Keratinocyte (primary cell): Measurements from ENCODE around the gene PRKN. TPM values are rescaled to one million over a fixed set of nuclear protein-coding genes. Genes with fewer than 3 reads are reported as not detected.
A peak's percentile ranks its signal among the peaks of the same experiment; 100 is the strongest.

ENCODE experiments used
- DNase-seq: peaks from one replicate; pipeline ENCODE4 v3.0.0-alpha.2; 2011; ENCODE audit warnings: low read depth, missing footprints, low spot score
- FAIRE-seq: peaks from 2 replicates; lab custom pipeline; 2011; peaks lifted over from hg19 to GRCh38; lab: Jason Lieb, UNC
- H2AFZ ChIP-seq: 2 replicates; pipeline ENCODE4 v1.6.0; 2012; ENCODE audit warnings: low read length, control low read depth, inconsistent platforms; ENCODE audit not compliant: control insufficient read depth
- H3K27ac ChIP-seq: 2 replicates; pipeline ENCODE4 v1.5.1; 2011; ENCODE audit warnings: low read length; ENCODE audit not compliant: control insufficient read depth, insufficient read depth
- H3K27me3 ChIP-seq: 3 replicates; pipeline ENCODE4 v1.6.0; 2011; ENCODE audit warnings: low read length; ENCODE audit not compliant: control insufficient read depth, insufficient read depth; ENCODE audit errors: extremely low read depth
- H3K36me3 ChIP-seq, 2 experiments: 2 replicates in 1 of 2; 3 replicates in 1 of 2; pipeline ENCODE4 v1.5.1; 2011; ENCODE audit warnings: low read length in 2 of 2, mild to moderate bottlenecking in 1 of 2; ENCODE audit not compliant: control insufficient read depth in 2 of 2, insufficient read depth in 2 of 2; ENCODE audit errors: extremely low read depth in 1 of 2
- H3K4me1 ChIP-seq: 3 replicates; pipeline ENCODE4 v1.5.1; 2011; ENCODE audit warnings: low read length; ENCODE audit not compliant: control insufficient read depth, insufficient read depth; ENCODE audit errors: extremely low read depth
- H3K4me2 ChIP-seq: 3 replicates; pipeline ENCODE4 v1.6.0; 2011; ENCODE audit warnings: low read depth, low read length; ENCODE audit not compliant: control insufficient read depth, insufficient read depth; ENCODE audit errors: extremely low read depth
- H3K4me3 ChIP-seq, 3 experiments: fragments of 200-600 bp in 1 of 3; sonication (generic) in 1 of 3; 2 replicates in 2 of 3; 3 replicates in 1 of 3; pipeline ENCODE4 v1.5.1; 2011 to 2016; ENCODE audit warnings: low read length in 3 of 3, mild to moderate bottlenecking in 3 of 3, control low read depth in 2 of 3, inconsistent platforms in 1 of 3, low read depth in 1 of 3, mixed read lengths in 1 of 3, mixed run types in 1 of 3, moderate library complexity in 1 of 3; ENCODE audit not compliant: control insufficient read depth in 2 of 3, insufficient read depth in 2 of 3; ENCODE audit errors: extremely low read depth in 1 of 3
- H3K79me2 ChIP-seq: 2 replicates; pipeline ENCODE4 v1.6.0; 2012; ENCODE audit warnings: low read length; ENCODE audit not compliant: control insufficient read depth, insufficient read depth
- H3K9ac ChIP-seq: 3 replicates; pipeline ENCODE4 v1.6.0; 2011; ENCODE audit warnings: low read length; ENCODE audit not compliant: control insufficient read depth, insufficient read depth; ENCODE audit errors: extremely low read depth
- H3K9me1 ChIP-seq: 3 replicates; pipeline ENCODE4 v1.6.0; 2011; ENCODE audit warnings: low read length; ENCODE audit not compliant: control insufficient read depth, insufficient read depth; ENCODE audit errors: extremely low read depth
- H3K9me3 ChIP-seq: 2 replicates; pipeline ENCODE4 v1.5.1; 2012; ENCODE audit warnings: low read depth, low read length; ENCODE audit not compliant: control insufficient read depth
- H4K20me1 ChIP-seq: 3 replicates; pipeline ENCODE4 v1.6.0; 2011; ENCODE audit warnings: low read length; ENCODE audit not compliant: control insufficient read depth, insufficient read depth; ENCODE audit errors: extremely low read depth
- EZH2 ChIP-seq: IDR thresholded peaks from one replicate; pipeline ENCODE4 v1.6.1; 2012; ENCODE audit warnings: inconsistent platforms, mild to moderate bottlenecking, low read length, moderate library complexity
- dilution Hi-C: fragments of 300-500 bp; cut with MboI; formaldehyde crosslinking; loops from one replicate; pipeline ENCODE4 v1.7.0; 2020; ENCODE audit warnings: low sequenced_read_pairs; ENCODE audit not compliant: extremely low pct_ligation_motif_present
- polyA plus RNA-seq, 5 experiments: library from polyadenylated mRNA; depleted of rRNA in 3 of 5; stranded (reverse) in 3 of 5; stranded (forward) in 1 of 5; unstranded in 1 of 5; fragments of >200 nt; gene quantifications; 1 replicate in 1 of 5; 2 replicates in 3 of 5; 3 replicates in 1 of 5; pipeline versions ENCODE4 v1.2.1 to v1.2.3, GENCODE V29; 2011 to 2012; ENCODE audit warnings: missing spikeins in 2 of 5, low read depth in 1 of 5, low replicate concordance in 1 of 5
- TF ChIP-seq, protein P1 (sequence below), 3 experiments: IDR thresholded peaks in 1 of 3; conservative IDR thresholded peaks in 1 of 3; optimal IDR thresholded peaks in 1 of 3; 2 replicates in 2 of 3; 3 replicates in 1 of 3; pipeline versions ENCODE3 to v1.5.1; 2011; ENCODE audit warnings: low read length in 3 of 3, mild to moderate bottlenecking in 3 of 3, moderate library complexity in 2 of 3, control low read depth in 1 of 3, inconsistent platforms in 1 of 3; ENCODE audit not compliant: insufficient read depth in 2 of 3; ENCODE audit errors: extremely low read depth in 1 of 3

Gene PRKN
- polyA plus RNA-seq, 1 donor (not counting 4 experiments of a cell fraction or from before 2014, with no cell fraction given), result 0.67 TPM

DNA sequence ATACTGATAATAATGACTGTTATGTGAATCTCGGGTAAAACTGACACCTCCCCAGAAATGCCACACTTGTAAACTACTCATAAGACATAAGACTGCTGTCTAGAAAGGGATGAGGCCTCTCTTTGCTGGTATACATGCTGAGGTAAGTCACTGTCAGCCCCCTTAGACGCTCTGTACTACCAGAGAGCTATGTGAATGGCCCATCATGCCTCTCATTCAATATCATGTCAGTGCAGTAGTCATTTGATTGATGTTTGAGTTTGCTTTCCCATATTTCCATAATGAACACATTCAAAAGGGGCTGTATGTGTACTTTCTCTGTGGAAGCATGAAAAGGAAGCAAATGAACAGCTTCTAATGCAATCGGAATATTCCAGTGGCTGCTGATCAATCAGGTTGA lies 1334.3 kb downstream of the PRKN start:
- no peak for TF ChIP-seq EZH2
- TF ChIP-seq, protein P1, sequence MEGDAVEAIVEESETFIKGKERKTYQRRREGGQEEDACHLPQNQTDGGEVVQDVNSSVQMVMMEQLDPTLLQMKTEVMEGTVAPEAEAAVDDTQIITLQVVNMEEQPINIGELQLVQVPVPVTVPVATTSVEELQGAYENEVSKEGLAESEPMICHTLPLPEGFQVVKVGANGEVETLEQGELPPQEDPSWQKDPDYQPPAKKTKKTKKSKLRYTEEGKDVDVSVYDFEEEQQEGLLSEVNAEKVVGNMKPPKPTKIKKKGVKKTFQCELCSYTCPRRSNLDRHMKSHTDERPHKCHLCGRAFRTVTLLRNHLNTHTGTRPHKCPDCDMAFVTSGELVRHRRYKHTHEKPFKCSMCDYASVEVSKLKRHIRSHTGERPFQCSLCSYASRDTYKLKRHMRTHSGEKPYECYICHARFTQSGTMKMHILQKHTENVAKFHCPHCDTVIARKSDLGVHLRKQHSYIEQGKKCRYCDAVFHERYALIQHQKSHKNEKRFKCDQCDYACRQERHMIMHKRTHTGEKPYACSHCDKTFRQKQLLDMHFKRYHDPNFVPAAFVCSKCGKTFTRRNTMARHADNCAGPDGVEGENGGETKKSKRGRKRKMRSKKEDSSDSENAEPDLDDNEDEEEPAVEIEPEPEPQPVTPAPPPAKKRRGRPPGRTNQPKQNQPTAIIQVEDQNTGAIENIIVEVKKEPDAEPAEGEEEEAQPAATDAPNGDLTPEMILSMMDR (optimal IDR thresholded peaks at IDR 0.05 in 1 of 3, IDR thresholded peaks at IDR 0.05 in 1 of 3, conservative IDR thresholded peaks at IDR 0.05 in 1 of 3; ENCODE audit: extremely low read depth in 1 of 3, insufficient read depth in 2 of 3, low read length in 3 of 3), result no peak
- Histone ChIP-seq H3K27me3 (no peaks in the 10 kb centered on the region), H3K9me3 (no peaks in the 10 kb centered on the region), H3K36me3 (no peaks in the 10 kb centered on the region), H3K9me1 (no peaks in the 10 kb centered on the region), H3K4me3 (no peak overlapping the region), H3K4me1 (peaks cover 13% of the 10 kb centered on the region), H3K27ac (no peak overlapping the region), H3K79me2 (no peaks in the 10 kb centered on the region), H2AFZ (peak overlapping the region; percentile 31), H3K4me2 (no peak overlapping the region), H4K20me1 (no peaks in the 10 kb centered on the region), H3K9ac (no peak overlapping the region)
- dilution Hi-C loops, result no loop called here
- no peak for DNase-seq
- peak; percentile 46 for FAIRE-seq

DNA sequence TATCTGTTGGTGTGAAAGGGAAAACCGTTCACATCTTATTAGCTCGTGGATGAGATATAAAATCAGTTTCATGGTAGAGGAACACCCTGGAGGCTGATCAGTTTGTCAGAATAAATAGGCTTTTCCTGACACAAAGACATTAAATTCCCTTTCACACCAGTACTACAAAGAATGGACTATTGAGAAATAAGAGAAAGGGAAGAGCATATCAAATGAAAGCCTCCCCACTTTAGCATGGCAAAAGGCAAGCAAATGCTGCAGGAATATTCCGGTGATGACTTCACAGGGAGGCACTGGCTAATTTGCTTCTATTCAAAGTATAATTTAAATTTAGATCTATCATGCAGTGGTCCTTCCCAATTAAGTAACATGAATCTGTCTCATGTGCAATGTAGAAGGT lies 1337.8 kb downstream of the PRKN start:
- no peaks in the 10 kb centered on the region for H4K20me1 ChIP-seq
- H2AFZ ChIP-seq, result no peak overlapping the region
- H3K36me3 ChIP-seq, result no peaks in the 10 kb centered on the region
- H3K9ac ChIP-seq, result no peak overlapping the region
- no peak overlapping the region for H3K27ac ChIP-seq
- TF ChIP-seq, protein P1 (optimal IDR thresholded peaks at IDR 0.05 in 1 of 3, IDR thresholded peaks at IDR 0.05 in 1 of 3, conservative IDR thresholded peaks at IDR 0.05 in 1 of 3; ENCODE audit: extremely low read depth in 1 of 3, insufficient read depth in 2 of 3, low read length in 3 of 3), result no peak
- TF ChIP-seq EZH2, result no peak
- DNase-seq (no peak), FAIRE-seq (no peak)
- H3K4me3 ChIP-seq, result no peak overlapping the region
- no peaks in the 10 kb centered on the region for H3K9me1 ChIP-seq
- H3K79me2 ChIP-seq, result no peaks in the 10 kb centered on the region
- no peaks in the 10 kb centered on the region for H3K27me3 ChIP-seq
- peaks cover 6% of the 10 kb centered on the region for H3K4me1 ChIP-seq
- no peak overlapping the region for H3K4me2 ChIP-seq
- dilution Hi-C loops, result no loop called here
- no peaks in the 10 kb centered on the region for H3K9me3 ChIP-seq
